Kidney (tissue), 14 donors: ENCODE results near the gene RADIL. TPM values are rescaled to one million over a fixed set of nuclear protein-coding genes. Genes with fewer than 3 reads are reported as not detected.
A peak's percentile ranks its signal among the peaks of the same experiment; 100 is the strongest.

ENCODE experiments used
- DNase-seq, 5 donors: peaks; one replicate each; pipeline ENCODE4 v3.0.0-alpha.2; 2013 to 2020
- FAIRE-seq: peaks from 2 replicates; lab custom pipeline; 2012; peaks lifted over from hg19 to GRCh38; lab: Jason Lieb, UNC
- H3K27ac ChIP-seq, 2 donors: one replicate each; pipeline ENCODE4 v1.7.0; 2013; ENCODE audit warnings: low read depth in 2 of 2, low read length in 2 of 2, inconsistent platforms in 1 of 2
- H3K27me3 ChIP-seq: one replicate; pipeline ENCODE4 v1.7.1; 2013; ENCODE audit warnings: low read length, inconsistent platforms; ENCODE audit not compliant: control insufficient read depth, insufficient read depth
- H3K36me3 ChIP-seq, 3 donors: one replicate each; pipeline versions ENCODE4 v1.7.0 to v1.7.1; 2013; ENCODE audit warnings: low read length in 3 of 3, control low read depth in 1 of 3, inconsistent platforms in 1 of 3; ENCODE audit not compliant: insufficient read depth in 3 of 3, control insufficient read depth in 2 of 3
- H3K4me1 ChIP-seq, 3 donors: one replicate each; pipeline versions ENCODE4 v1.7.0 to v1.7.1; 2013; ENCODE audit warnings: low read length in 3 of 3, inconsistent platforms in 1 of 3, low read depth in 1 of 3; ENCODE audit not compliant: control insufficient read depth in 2 of 3, insufficient read depth in 2 of 3
- H3K4me3 ChIP-seq, 3 donors: one replicate each; pipeline versions ENCODE4 v1.7.0 to v1.8.1; 2013; ENCODE audit warnings: low read length in 3 of 3, control low read depth in 1 of 3, inconsistent platforms in 1 of 3
- H3K9ac ChIP-seq, 3 donors: one replicate each; pipeline versions ENCODE4 v1.7.0 to v1.7.1; 2013; ENCODE audit warnings: low read length in 3 of 3, control low read depth in 1 of 3, inconsistent platforms in 1 of 3
- H3K9me3 ChIP-seq, 3 donors: one replicate each; pipeline versions ENCODE4 v1.7.0 to v1.7.1; 2013; ENCODE audit warnings: low read length in 3 of 3, control low read depth in 1 of 3, inconsistent platforms in 1 of 3; ENCODE audit not compliant: control insufficient read depth in 2 of 3, insufficient read depth in 1 of 3
- intact Hi-C: fragments of 100-400 bp; cut with DNase I; formaldehyde crosslinking; loops from one replicate; pipeline ENCODE4 v1.11.1; 2022
- polyA plus RNA-seq: library from polyadenylated mRNA; stranded (reverse); fragments of 350-450 nt; fragmentation: Illumina TruSeq; extraction: RNeasy Lipid Tissue Mini Kit (QIAGEN cat#74804); gene quantifications from one replicate; pipeline ENCODE4 v1.2.3, GENCODE V29; 2014; ENCODE audit warnings: low read depth, low replicate concordance; ENCODE audit not compliant: insufficient read depth
- total RNA-seq: library from RNA; stranded (reverse); fragmentation: NEBNext Ultra II Directional; extraction: Animal tissue kit (Norgen Biotek cat#: 25700); gene quantifications from one replicate; pipeline ENCODE4 v1.2.1, GENCODE V29; 2021
- TF ChIP-seq, protein P1 (sequence below): IDR thresholded peaks from 3 replicates; pipeline ENCODE4 v1.5.1; 2012; ENCODE audit warnings: mild to moderate bottlenecking, moderate library complexity, borderline replicate concordance; ENCODE audit not compliant: insufficient read depth; ENCODE audit errors: extremely low read depth
- donor health status: control.
- donor health status: control.
- donor health status: control.
- donor health status: control.
- donor health status: control.
- donor health status: DM: yes; HTN: yes; CAD: no.
- donor health status: Normal renal cell carcinoma (clear cell type).

Gene RADIL
- total and polyA plus RNA-seq, 2 donors from 2014 or later = 1.0 to 1.7 TPM

DNA sequence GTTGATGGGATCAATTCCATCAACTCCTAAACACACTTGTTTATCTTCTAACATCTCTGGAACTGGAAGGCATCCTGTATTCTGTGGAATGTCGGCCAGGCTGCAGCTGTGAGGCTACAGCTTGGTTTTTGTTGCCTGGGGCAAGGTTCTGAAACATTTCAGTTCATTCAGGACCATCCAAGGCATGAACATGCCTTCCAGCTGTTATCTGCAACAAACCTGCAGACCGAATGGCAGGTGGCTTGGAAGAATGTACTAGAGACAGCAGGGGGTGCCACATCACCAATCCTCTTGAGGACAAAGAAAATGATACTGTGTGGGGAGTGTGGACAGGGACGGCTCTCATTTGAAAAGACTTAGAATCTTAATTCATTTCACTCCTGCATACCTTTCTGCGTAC lies 34.1 kb downstream of the RADIL start:
- intact Hi-C loops = no loop called here
- no peaks in the 10 kb centered on the region for H3K9me3 ChIP-seq

DNA sequence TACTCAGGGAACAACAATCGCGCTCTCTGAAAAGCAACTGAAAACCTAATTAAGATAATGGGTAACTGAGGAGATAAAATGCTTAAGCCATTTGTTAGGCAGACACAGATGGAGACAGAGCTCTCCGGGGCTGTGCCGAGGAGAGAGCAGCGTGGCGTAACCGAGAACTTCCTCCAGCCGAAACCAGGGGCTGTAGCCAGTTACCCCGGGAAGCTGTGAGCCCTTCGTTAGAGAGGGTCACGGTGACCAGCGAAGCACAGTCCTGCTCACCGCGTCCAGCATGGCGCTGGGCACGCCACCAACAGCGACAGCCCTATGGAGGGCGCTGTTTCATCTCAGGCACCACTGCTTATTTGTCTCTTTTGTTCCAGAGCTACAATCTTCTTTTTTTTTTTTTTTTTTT lies 37.8 kb downstream of the RADIL start:
- peak in 4 of 5 donors; percentile 72 to 78 (median 76) for DNase-seq
- Histone ChIP-seq H3K27ac (no peak overlapping the region), H3K4me1 (no peaks in the 10 kb centered on the region), H3K36me3 (no peaks in the 10 kb centered on the region), H3K9ac (no peak overlapping the region), H3K27me3 (no peaks in the 10 kb centered on the region), H3K4me3 (no peak overlapping the region), H3K9me3 (no peaks in the 10 kb centered on the region)
- intact Hi-C loops = no loop called here
- TF ChIP-seq, protein P1, sequence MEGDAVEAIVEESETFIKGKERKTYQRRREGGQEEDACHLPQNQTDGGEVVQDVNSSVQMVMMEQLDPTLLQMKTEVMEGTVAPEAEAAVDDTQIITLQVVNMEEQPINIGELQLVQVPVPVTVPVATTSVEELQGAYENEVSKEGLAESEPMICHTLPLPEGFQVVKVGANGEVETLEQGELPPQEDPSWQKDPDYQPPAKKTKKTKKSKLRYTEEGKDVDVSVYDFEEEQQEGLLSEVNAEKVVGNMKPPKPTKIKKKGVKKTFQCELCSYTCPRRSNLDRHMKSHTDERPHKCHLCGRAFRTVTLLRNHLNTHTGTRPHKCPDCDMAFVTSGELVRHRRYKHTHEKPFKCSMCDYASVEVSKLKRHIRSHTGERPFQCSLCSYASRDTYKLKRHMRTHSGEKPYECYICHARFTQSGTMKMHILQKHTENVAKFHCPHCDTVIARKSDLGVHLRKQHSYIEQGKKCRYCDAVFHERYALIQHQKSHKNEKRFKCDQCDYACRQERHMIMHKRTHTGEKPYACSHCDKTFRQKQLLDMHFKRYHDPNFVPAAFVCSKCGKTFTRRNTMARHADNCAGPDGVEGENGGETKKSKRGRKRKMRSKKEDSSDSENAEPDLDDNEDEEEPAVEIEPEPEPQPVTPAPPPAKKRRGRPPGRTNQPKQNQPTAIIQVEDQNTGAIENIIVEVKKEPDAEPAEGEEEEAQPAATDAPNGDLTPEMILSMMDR = peak; percentile 9
- FAIRE-seq = no peak

More for the DNA sequence above, 34.1 kb downstream of the RADIL start:
- no peak overlapping the region for H3K27ac ChIP-seq
- H3K4me3 ChIP-seq = no peak overlapping the region
- H3K36me3 ChIP-seq = no peaks in the 10 kb centered on the region
- H3K9ac ChIP-seq = no peak overlapping the region
- H3K4me1 ChIP-seq = no peaks in the 10 kb centered on the region
- FAIRE-seq (no peak), DNase-seq (peak in 4 of 5 donors; percentile 54 to 80 (median 66))
- TF ChIP-seq, protein P1 = no peak
- H3K27me3 ChIP-seq = no peaks in the 10 kb centered on the region

DNA sequence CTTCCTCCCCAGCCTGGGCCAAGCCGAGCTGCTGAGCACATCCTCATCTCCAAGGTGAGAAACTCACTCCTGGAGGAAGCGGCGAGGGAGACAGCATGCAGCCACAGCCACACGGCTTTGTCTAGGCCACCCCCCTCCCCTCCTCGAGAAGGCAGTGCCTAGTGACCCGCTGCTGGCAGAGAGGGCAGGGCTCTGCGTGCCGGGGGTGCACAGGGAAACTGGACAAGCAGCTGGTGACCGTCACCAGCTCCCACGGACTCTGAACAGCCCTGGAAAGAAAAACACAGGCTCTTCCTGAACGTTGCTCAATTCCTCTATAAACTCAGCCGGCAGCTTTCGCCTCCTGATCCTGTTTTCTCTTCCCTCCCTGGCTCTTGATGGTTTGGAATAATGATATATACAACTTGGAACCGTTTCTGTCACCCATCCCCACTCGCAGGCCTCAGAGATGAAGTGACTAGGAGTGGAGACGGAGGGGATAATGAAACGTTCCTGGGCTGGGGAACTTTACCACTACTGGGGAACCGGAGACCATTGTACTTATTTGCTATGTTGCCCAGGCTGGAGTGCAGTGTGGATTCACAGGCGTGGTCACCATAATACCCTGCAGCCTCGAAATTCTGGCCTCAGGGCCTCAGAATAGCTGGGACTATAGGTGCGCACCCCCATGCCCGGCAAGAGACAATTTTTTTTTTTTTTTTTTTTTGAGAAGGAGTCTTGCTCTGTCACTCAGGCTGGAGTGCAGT lies 41.0 kb downstream of the RADIL start:
- FAIRE-seq (no peak), DNase-seq (peak in 4 of 5 donors; percentile 86 to 90 (median 87))
- Histone ChIP-seq H3K36me3 (no peaks in the 10 kb centered on the region), H3K9me3 (no peaks in the 10 kb centered on the region), H3K4me1 (no peaks in the 10 kb centered on the region), H3K27me3 (no peaks in the 10 kb centered on the region), H3K9ac (no peak overlapping the region), H3K27ac (no peak overlapping the region), H3K4me3 (no peak overlapping the region)
- intact Hi-C loops = no loop called here
- TF ChIP-seq, protein P1 = no peak

DNA sequence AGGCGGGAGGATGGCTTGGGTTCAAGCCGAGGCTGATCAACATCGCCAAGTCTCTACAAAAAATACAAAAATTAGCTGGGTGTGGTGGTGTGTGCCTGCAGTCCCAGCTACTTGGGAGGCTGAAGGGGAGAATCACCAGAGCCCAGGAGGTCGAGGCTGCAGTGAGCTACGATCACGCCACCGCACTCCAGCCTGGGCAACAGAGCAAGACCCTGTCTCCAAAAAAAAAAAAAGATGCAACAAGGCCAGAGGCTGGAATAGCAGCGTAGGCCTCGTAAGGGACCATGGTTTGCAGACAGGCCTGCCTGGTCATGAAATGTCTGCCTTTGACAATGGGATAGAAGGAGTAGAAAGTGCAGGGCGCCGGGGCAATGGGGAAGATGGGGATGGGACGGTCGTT lies 41.7 kb downstream of the RADIL start:
- Histone ChIP-seq H3K9me3 (no peaks in the 10 kb centered on the region), H3K36me3 (no peaks in the 10 kb centered on the region), H3K4me3 (no peak overlapping the region), H3K27me3 (no peaks in the 10 kb centered on the region), H3K27ac (no peak overlapping the region), H3K9ac (no peak overlapping the region), H3K4me1 (no peaks in the 10 kb centered on the region)
- FAIRE-seq (no peak), DNase-seq (no peak)
- intact Hi-C loops = no loop called here
- TF ChIP-seq, protein P1 = no peak
